Peyer's patch (tissue), 4 donors: ENCODE results near the gene FMNL2.

ENCODE experiments used
- CTCF ChIP-seq, 6 experiments: fragments of 450-650 bp in 4 of 6; fragments of 200-600 bp in 2 of 6; sonication (generic) in 1 of 6; IDR thresholded peaks; one replicate each; pipeline ENCODE4 v1.5.1; 2017 to 2019; ENCODE audit warnings: antibody characterized with exemption in 6 of 6, mild to moderate bottlenecking in 3 of 6, moderate library complexity in 1 of 6
- POLR2A ChIP-seq, 2 donors: fragments of 450-650 bp; IDR thresholded peaks; one replicate each; pipeline ENCODE4 v1.5.1; 2017; ENCODE audit warnings: antibody characterized with exemption in 2 of 2, mild to moderate bottlenecking in 2 of 2, moderate library complexity in 2 of 2

DNA sequence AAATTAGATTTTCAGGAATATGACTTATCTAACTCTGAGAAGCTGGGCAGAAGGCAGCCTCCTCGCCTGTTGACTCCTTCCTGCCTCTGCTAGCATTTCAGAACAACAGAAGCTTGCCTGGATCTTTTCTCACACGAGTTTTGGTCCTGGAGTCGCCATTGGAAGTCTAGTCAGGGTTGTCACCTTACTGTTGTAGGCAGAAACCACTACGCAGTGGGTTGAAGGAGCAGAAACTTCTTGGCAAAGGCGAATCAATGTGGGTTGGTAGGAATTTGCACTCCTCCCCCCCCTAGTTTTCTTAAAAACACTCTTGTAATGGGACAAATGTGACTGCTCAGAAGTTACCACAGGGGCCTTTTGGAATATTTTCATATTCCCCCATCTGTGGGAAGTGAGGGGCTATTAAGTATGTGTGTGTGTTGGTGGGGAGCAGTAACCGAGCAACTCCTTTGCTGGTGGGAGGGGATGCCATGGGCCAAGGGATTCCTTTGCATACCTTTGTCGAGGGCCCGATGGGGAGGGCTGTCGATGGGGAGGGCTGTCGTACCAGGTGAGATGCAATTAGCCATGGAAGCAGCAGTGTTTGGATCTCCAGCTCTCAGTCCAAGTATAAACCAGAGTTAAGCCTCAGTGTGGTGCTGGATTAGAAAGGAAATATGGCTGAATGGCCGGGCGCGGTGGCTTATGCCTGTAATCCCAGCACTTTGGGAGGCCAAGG lies 117.4 kb downstream of the FMNL2 start:
- no peak for TF ChIP-seq CTCF (IDR thresholded peaks at IDR 0.05)
- no peak for TF ChIP-seq POLR2A (IDR thresholded peaks at IDR 0.05)
